Mucosa of gallbladder (tissue), 1 donor: ENCODE data around the gene YKT6. TPM values are rescaled to one million over a fixed set of nuclear protein-coding genes. Genes with fewer than 3 reads are reported as not detected.

ENCODE experiments used
- DNase-seq: peaks from one replicate; pipeline ENCODE4 v3.0.0-alpha.2; 2020; ENCODE audit warnings: low spot score
- total RNA-seq: library from RNA; stranded (reverse); gene quantifications from one replicate; pipeline ENCODE4 v1.2.1, GENCODE V29; 2021
- donor health status: DM: no; HTN: no; CAD: no.

Gene YKT6
- total RNA-seq, 1 donor from 2014 or later: 58.6 TPM

- no peak for DNase-seq
Measured at GRCh38 chr7:44258865-44259546, 58.2 kb downstream of the YKT6 start.

GRCh38 chr7:44259547-44260457 lies 59.0 kb downstream of the YKT6 start:
- peak; percentile 51 for DNase-seq

GRCh38 chr7:44261240-44261639 lies 60.5 kb downstream of the YKT6 start:
- DNase-seq: no peak

- no peak for DNase-seq
Measured at GRCh38 chr7:44262031-44262430, 61.3 kb downstream of the YKT6 start.

GRCh38 chr7:44263326-44264082 lies 62.7 kb downstream of the YKT6 start:
- DNase-seq: no peak

Other genes starting within 250 kb of the YKT6 start
- not detected for gene SPDYE1, start 203.1 kb upstream of the YKT6 start, total RNA-seq
- gene DBNL, start 156.3 kb upstream of the YKT6 start, total RNA-seq: 147 TPM
- gene PGAM2, start 135.4 kb upstream of the YKT6 start, total RNA-seq: 12.9 TPM
- gene POLM, start 118.4 kb upstream of the YKT6 start, total RNA-seq: 44.1 TPM
- 107 TPM for gene AEBP1, start 96.6 kb upstream of the YKT6 start, total RNA-seq
- gene POLD2, start 77.4 kb upstream of the YKT6 start, total RNA-seq: 81.6 TPM
- gene MYL7, start 59.6 kb upstream of the YKT6 start, total RNA-seq: not detected
- gene GCK, start 11.5 kb upstream of the YKT6 start, total RNA-seq: 0.95 TPM
- gene CAMK2B, start 124.6 kb downstream of the YKT6 start, total RNA-seq: 0.23 TPM